Fibroblast of lung (primary cell): Measurements from ENCODE around the gene ATG13.

Experiments
- CTCF ChIP-seq, 2 donors: IDR thresholded peaks in 1 of 2; conservative IDR thresholded peaks in 1 of 2; 1 replicate in 1 of 2; 2 replicates in 1 of 2; pipeline ENCODE4 v1.5.1; 2011 to 2012; ENCODE audit warnings: low read length in 2 of 2, control low read depth in 1 of 2, inconsistent platforms in 1 of 2, low read depth in 1 of 2, mild to moderate bottlenecking in 1 of 2
- EZH2 ChIP-seq: IDR thresholded peaks from 2 replicates; pipeline ENCODE4 v1.5.1; 2012; ENCODE audit warnings: low read length, control low read depth, mild to moderate bottlenecking; ENCODE audit errors: missing control alignments

DNA sequence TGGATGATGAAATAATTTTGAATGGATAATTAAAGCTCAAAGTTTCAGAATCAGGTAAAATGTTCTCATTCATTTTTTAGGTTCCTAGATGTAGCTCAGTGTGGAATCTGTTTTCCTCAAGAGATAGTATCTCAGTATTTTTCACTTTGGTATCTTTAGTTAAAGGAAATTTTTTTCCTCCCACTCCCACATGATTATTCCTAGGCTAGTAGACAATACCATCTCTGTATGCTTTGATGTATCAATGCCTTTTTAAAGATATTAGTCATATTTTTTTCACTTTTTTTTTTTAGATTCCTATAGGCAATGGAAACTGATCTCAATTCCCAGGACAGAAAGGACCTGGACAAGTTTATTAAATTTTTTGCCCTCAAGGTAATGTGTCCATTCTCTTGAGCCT is 26.6 kb downstream of the ATG13 start:
- TF ChIP-seq EZH2 (no peak), CTCF (conservative IDR thresholded peaks at IDR 0.05 in 1 of 2, IDR thresholded peaks at IDR 0.05 in 1 of 2; ENCODE audit: low read depth in 1 of 2, low read length in 2 of 2) (no peak)
